ENCODE results near the gene ZNF124.

ZNF124 gene

GRCh38 chr1:247111700-247112478, 59.9 kb downstream of the ZNF124 start:
- peak; percentile 73 for DNase-seq

DNA sequence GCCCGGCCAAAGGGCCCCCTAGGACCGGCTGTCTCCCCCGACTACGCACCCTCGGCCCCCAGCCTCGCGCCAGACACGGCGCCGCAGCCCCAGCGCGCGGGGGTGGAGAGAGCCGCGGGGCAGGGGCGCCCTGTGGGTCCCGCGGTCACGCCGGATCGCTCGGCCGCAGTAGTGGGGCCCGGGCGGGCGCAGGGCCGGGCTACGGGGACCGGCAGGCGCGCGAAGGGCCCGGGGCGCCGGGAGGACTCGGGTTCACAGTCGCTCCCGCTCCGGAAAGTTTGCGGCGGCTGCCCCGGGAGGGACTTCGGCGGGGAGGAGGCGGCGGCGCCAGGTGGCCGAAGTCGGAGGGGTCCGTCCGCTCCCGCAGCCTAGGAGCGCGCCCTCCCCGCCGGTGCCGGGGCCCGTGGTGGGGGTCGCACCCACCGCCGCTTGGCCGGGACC, 60.5 kb downstream of the ZNF124 start:
- no peak for DNase-seq

GRCh38 chr1:247110627-247111258, 61.1 kb downstream of the ZNF124 start:
- DNase-seq, result no peak

GRCh38 chr1:247107694-247108093, 64.1 kb downstream of the ZNF124 start:
- DNase-seq, result no peak

GRCh38 chr1:247105966-247106365, 65.9 kb downstream of the ZNF124 start:
- no peak for DNase-seq

Data from right forelimb (tissue), 1 donor.